ENCODE data around the gene GRK3.
A peak's percentile ranks its signal among the peaks of the same experiment; 100 is the strongest.

Gene GRK3

DNA sequence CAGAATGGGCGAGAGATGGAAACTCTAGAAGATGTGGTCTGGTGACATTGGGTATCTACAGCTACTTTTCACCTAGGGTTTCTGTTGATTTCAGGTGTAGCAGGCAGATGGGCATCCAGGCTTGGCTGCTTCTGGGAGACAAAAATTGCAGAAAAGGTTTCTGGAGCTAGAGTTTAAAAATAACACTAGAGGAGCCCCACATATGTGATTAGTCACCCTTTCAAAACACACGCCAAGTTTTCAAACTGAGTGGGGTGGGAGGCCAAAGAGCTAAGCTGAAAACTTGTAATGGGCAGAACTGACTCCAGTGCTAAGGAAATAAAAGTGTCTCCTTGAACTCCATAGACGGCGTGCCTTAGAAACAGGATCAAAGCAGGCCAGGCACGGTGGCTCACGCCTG, 80.8 kb downstream of the GRK3 start:
- Histone ChIP-seq H3K4me1 (ENCODE audit: control insufficient read depth, low read length) (peaks cover 7% of the 10 kb centered on the region), H3K4me2 (ENCODE audit: low read length) (no peak overlapping the region), H3K9me2 (replicated peaks; ENCODE audit: control insufficient read depth, low read length) (no peaks in the 10 kb centered on the region), H3K9me3 (ENCODE audit: control insufficient read depth, insufficient read depth, low read length) (no peaks in the 10 kb centered on the region), H3K4me3 (ENCODE audit: low read length) (no peak overlapping the region), H3K36me3 (ENCODE audit: control insufficient read depth, low read length) (no peaks in the 10 kb centered on the region), H3K27ac (ENCODE audit: low read depth, low read length) (no peak overlapping the region), H3K27me3 (ENCODE audit: control insufficient read depth, low read length) (no peaks in the 10 kb centered on the region), H3F3A (ENCODE audit: control insufficient read depth, insufficient read depth) (peaks cover 3% of the 10 kb centered on the region; the same call in 1 of the 2 replicates), H3K79me2 (ENCODE audit: control insufficient read depth, low read length) (no peaks in the 10 kb centered on the region), H4K20me1 (ENCODE audit: control insufficient read depth, insufficient read depth, low read depth, low read length) (no peaks in the 10 kb centered on the region; the same call in 1 of the 2 replicates)
- TF ChIP-seq, protein P1, sequence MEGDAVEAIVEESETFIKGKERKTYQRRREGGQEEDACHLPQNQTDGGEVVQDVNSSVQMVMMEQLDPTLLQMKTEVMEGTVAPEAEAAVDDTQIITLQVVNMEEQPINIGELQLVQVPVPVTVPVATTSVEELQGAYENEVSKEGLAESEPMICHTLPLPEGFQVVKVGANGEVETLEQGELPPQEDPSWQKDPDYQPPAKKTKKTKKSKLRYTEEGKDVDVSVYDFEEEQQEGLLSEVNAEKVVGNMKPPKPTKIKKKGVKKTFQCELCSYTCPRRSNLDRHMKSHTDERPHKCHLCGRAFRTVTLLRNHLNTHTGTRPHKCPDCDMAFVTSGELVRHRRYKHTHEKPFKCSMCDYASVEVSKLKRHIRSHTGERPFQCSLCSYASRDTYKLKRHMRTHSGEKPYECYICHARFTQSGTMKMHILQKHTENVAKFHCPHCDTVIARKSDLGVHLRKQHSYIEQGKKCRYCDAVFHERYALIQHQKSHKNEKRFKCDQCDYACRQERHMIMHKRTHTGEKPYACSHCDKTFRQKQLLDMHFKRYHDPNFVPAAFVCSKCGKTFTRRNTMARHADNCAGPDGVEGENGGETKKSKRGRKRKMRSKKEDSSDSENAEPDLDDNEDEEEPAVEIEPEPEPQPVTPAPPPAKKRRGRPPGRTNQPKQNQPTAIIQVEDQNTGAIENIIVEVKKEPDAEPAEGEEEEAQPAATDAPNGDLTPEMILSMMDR (IDR thresholded peaks at IDR 0.05; ENCODE audit: low read depth, low read length, poor library complexity, severe bottlenecking), result no peak
- no peak for TF ChIP-seq EZH2phosphoT487 (IDR thresholded peaks at IDR 0.05; ENCODE audit: borderline replicate concordance, low read length)

DNA sequence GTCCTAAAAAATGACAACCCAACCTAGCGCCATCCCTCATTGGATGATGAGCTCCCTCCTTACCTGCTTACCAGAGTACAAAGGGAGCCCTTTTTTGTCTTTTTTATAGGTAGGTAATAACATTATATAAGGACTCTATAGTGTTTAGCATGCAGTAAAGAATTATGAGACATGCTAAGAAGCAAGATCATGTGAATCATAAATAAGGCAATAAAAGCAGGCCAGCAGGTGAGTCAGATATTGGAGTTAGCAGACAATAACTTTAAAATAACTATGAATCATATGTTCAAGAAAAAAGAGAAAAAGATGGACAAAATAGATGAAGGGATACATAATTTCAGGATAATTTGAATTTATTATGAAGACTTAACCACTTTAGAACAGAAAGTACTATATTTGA, 81.5 kb downstream of the GRK3 start:
- H3K36me3 ChIP-seq (ENCODE audit: control insufficient read depth, low read length), result no peaks in the 10 kb centered on the region
- no peak overlapping the region for H3K4me2 ChIP-seq (ENCODE audit: low read length)
- no peaks in the 10 kb centered on the region for H3K27me3 ChIP-seq (ENCODE audit: control insufficient read depth, low read length)
- H3F3A ChIP-seq (ENCODE audit: control insufficient read depth, insufficient read depth), result peaks cover 3% of the 10 kb centered on the region; the same call in 1 of the 2 replicates
- no peaks in the 10 kb centered on the region for H3K9me3 ChIP-seq (ENCODE audit: control insufficient read depth, insufficient read depth, low read length)
- TF ChIP-seq EZH2phosphoT487 (IDR thresholded peaks at IDR 0.05; ENCODE audit: borderline replicate concordance, low read length), result no peak
- TF ChIP-seq, protein P1 (IDR thresholded peaks at IDR 0.05; ENCODE audit: low read depth, low read length, poor library complexity, severe bottlenecking), result no peak
- H3K4me1 ChIP-seq (ENCODE audit: control insufficient read depth, low read length), result peaks cover 12% of the 10 kb centered on the region
- H3K9me2 ChIP-seq (replicated peaks; ENCODE audit: control insufficient read depth, low read length), result no peaks in the 10 kb centered on the region
- H3K79me2 ChIP-seq (ENCODE audit: control insufficient read depth, low read length), result no peaks in the 10 kb centered on the region
- no peak overlapping the region for H3K4me3 ChIP-seq (ENCODE audit: low read length)
- H3K27ac ChIP-seq (ENCODE audit: low read depth, low read length), result no peak overlapping the region
- no peaks in the 10 kb centered on the region; the same call in 1 of the 2 replicates for H4K20me1 ChIP-seq (ENCODE audit: control insufficient read depth, insufficient read depth, low read depth, low read length)

DNA sequence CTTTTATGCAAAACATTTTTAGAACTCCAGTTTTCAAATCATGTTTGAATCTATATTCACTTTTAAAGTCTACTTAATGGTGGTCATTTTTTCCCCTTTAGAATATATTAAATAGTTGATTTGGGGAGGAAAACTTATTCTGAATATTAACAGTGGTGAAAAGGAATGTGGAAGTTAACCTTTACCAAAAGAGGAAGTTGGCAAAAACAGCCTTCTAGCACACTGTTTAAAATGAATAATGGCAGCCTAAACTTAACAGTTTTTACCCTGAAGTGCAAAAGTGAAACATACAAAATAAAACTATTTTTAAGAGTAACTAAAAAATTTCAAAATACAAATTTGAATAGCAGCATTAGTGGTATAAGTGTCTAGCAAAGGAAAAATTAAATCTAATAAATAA, 86.4 kb downstream of the GRK3 start:
- peaks cover 16% of the 10 kb centered on the region for H3K4me1 ChIP-seq (ENCODE audit: control insufficient read depth, low read length)
- no peaks in the 10 kb centered on the region for H3K27me3 ChIP-seq (ENCODE audit: control insufficient read depth, low read length)
- peak overlapping the region; percentile 21; the same call in 1 of the 2 replicates for H3K4me2 ChIP-seq (ENCODE audit: low read length)
- H3K27ac ChIP-seq (ENCODE audit: low read depth, low read length), result no peak overlapping the region
- peaks cover 3% of the 10 kb centered on the region; the same call in 1 of the 2 replicates for H3F3A ChIP-seq (ENCODE audit: control insufficient read depth, insufficient read depth)
- H4K20me1 ChIP-seq (ENCODE audit: control insufficient read depth, insufficient read depth, low read depth, low read length), result no peaks in the 10 kb centered on the region
- TF ChIP-seq, protein P1 (IDR thresholded peaks at IDR 0.05; ENCODE audit: low read depth, low read length, poor library complexity, severe bottlenecking), result no peak
- no peak for TF ChIP-seq EZH2phosphoT487 (IDR thresholded peaks at IDR 0.05; ENCODE audit: borderline replicate concordance, low read length)
- H3K36me3 ChIP-seq (ENCODE audit: control insufficient read depth, low read length), result no peaks in the 10 kb centered on the region
- no peak overlapping the region for H3K4me3 ChIP-seq (ENCODE audit: low read length)
- no peaks in the 10 kb centered on the region for H3K9me3 ChIP-seq (ENCODE audit: control insufficient read depth, insufficient read depth, low read length)
- H3K79me2 ChIP-seq (ENCODE audit: control insufficient read depth, low read length), result no peaks in the 10 kb centered on the region
- H3K9me2 ChIP-seq (replicated peaks; ENCODE audit: control insufficient read depth, low read length), result no peaks in the 10 kb centered on the region

Measured in DOHH2 (cell line).